Measurements from ENCODE around the gene INMT.

DNA sequence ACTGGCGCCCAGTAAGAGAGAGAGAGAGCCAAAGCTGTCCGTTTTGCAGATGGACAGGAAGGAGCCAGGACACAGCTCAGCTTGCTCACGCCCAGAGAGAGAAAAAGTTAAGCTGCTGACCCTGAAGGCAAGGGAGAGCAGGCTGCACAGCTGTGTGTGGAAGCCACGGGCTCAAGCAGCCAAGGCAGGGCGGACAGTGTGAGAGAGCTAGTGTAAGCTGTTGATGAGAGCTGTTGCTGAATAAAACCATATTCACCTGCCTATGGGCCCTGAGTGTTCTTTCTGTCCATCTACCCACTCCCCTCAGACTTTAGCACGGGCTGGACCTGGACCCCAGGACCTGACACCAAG, 5.4 kb downstream of the INMT start:
- TF ChIP-seq POLR2A (IDR thresholded peaks at IDR 0.05), result no peak
- TF ChIP-seq, protein P1, sequence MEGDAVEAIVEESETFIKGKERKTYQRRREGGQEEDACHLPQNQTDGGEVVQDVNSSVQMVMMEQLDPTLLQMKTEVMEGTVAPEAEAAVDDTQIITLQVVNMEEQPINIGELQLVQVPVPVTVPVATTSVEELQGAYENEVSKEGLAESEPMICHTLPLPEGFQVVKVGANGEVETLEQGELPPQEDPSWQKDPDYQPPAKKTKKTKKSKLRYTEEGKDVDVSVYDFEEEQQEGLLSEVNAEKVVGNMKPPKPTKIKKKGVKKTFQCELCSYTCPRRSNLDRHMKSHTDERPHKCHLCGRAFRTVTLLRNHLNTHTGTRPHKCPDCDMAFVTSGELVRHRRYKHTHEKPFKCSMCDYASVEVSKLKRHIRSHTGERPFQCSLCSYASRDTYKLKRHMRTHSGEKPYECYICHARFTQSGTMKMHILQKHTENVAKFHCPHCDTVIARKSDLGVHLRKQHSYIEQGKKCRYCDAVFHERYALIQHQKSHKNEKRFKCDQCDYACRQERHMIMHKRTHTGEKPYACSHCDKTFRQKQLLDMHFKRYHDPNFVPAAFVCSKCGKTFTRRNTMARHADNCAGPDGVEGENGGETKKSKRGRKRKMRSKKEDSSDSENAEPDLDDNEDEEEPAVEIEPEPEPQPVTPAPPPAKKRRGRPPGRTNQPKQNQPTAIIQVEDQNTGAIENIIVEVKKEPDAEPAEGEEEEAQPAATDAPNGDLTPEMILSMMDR (IDR thresholded peaks at IDR 0.05), result no peak
- TF ChIP-seq EP300 (IDR thresholded peaks at IDR 0.05), result no peak
